Measurements from ENCODE around the gene ERMAP. TPM values are rescaled to one million over a fixed set of nuclear protein-coding genes. Genes with fewer than 3 reads are reported as not detected.

The ERMAP gene
- total and polyA plus RNA-seq, 9 of the 15 experiments (the other 6 are each of a cell fraction or from before 2014, with no cell fraction given): 8.0 to 31.4 (median 22.5) TPM

DNA sequence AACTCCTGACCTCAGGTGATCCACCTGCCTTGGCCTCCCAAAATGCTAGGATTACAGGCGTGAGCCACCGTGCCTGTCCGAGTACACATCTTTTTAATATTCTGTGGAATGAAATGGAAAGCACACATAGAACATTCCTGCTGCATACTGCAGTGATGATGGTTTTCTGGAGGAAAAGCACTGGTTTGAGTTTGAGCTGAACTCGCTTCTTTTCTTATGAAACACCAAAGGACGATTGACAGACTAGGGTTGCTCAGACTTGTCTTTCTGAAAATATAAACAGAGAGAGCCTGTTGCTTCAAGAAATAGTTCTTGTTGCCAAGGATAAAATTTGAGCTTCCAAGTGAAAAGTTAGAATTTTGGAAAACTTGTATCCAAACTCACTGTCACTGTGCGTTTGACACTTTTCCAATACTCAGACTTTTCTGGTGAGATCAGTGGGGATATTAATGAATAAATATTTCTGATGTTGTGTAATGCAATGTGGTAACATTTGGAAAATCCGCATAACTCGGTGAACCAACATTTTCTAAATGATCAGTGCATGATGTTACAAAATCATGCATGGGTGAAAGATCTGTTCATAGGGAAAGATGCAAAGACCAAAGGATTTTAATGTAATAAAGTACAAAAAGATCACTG, 15.0 kb upstream of the ERMAP start:
- Histone ChIP-seq H3K9ac (ENCODE audit: insufficient read depth in 1 of 2, low read depth in 2 of 2, low read length in 2 of 2) (no peak overlapping the region), H4K20me1 (replicated peaks; ENCODE audit: control insufficient read depth, insufficient read depth, low read length) (no peaks in the 10 kb centered on the region), H3K9me3 (replicated peaks; ENCODE audit: control insufficient read depth, insufficient read depth, low read depth, low read length) (no peaks in the 10 kb centered on the region), H3K79me2 (ENCODE audit: control insufficient read depth, insufficient read depth, low read length) (no peaks in the 10 kb centered on the region), H3K4me1 (replicated peaks in 1 of 2; ENCODE audit: control insufficient read depth in 2 of 2, insufficient read depth in 2 of 2, low read length in 2 of 2) (no peaks in the 10 kb centered on the region; a peak in 1 of 5 replicates), H3K9me1 (ENCODE audit: control insufficient read depth, insufficient read depth, low read length) (no peaks in the 10 kb centered on the region), H3K27ac (ENCODE audit: extremely low read depth, low read depth, low read length) (no peak overlapping the region), H3K36me3 (ENCODE audit: control insufficient read depth, insufficient read depth, low read length) (peaks cover 6% of the 10 kb centered on the region; the same call in 2 of the 3 replicates), H3K4me2 (ENCODE audit: insufficient read depth, low read length) (no peak overlapping the region), H3K4me3 (no peak overlapping the region), H2AFZ (ENCODE audit: low read depth, low read length) (no peak overlapping the region), H3K27me3 (ENCODE audit: control insufficient read depth in 2 of 2, insufficient read depth in 2 of 2, low read length in 2 of 2) (no peaks in the 10 kb centered on the region)
- BruUV-seq (replicated peaks): no TSS peak
- in situ Hi-C loops (cut with MboI) (no loop called here), intact Hi-C loops (cut with micrococcal nuclease) (no loop called here)
- ATAC-seq (no peak), FAIRE-seq (no peak), DNase-seq (ENCODE audit: extremely low read depth in 1 of 4, low spot score in 3 of 4) (no peak)
- POLR2A ChIA-PET: interaction anchor here (1.8 kb wide), 1 partner anchor 9 kb away, joined by 11 read pairs; no protein-coding TSS in a partner anchor
- CTCF ChIA-PET (ENCODE audit: low intra/inter-chr PET ratio): no interaction called here
- TF ChIP-seq FOXA3 (CRISPR knock-in tag; conservative IDR thresholded peaks at IDR 0.05 in 1 of 2, IDR thresholded peaks at IDR 0.05 in 1 of 2) (no peak), GATA2 (CRISPR knock-in tag; IDR thresholded peaks at IDR 0.05) (no peak), HNRNPL (IDR thresholded peaks at IDR 0.05; ENCODE audit: low read depth, low read length) (no peak), ETV5 (CRISPR knock-in tag; IDR thresholded peaks at IDR 0.05; ENCODE audit: low read depth) (no peak), ELF2 (CRISPR knock-in tag; IDR thresholded peaks at IDR 0.05) (no peak), NFXL1 (CRISPR knock-in tag; IDR thresholded peaks at IDR 0.05) (no peak), TGIF2 (CRISPR knock-in tag; IDR thresholded peaks at IDR 0.05) (no peak), SIN3B (IDR thresholded peaks at IDR 0.05; ENCODE audit: low read depth) (no peak), ZNF644 (tag; IDR thresholded peaks at IDR 0.05; ENCODE audit: low read depth) (no peak), SP1 (CRISPR knock-in tag; IDR thresholded peaks at IDR 0.05) (no peak), NFE2 (IDR thresholded peaks at IDR 0.05; ENCODE audit: low read depth) (no peak), HDAC1 (IDR thresholded peaks at IDR 0.05) (no peak), KHSRP (IDR thresholded peaks at IDR 0.05) (no peak), TSC22D4 (tag; IDR thresholded peaks at IDR 0.05) (no peak)
- TF ChIP-seq, protein P1, sequence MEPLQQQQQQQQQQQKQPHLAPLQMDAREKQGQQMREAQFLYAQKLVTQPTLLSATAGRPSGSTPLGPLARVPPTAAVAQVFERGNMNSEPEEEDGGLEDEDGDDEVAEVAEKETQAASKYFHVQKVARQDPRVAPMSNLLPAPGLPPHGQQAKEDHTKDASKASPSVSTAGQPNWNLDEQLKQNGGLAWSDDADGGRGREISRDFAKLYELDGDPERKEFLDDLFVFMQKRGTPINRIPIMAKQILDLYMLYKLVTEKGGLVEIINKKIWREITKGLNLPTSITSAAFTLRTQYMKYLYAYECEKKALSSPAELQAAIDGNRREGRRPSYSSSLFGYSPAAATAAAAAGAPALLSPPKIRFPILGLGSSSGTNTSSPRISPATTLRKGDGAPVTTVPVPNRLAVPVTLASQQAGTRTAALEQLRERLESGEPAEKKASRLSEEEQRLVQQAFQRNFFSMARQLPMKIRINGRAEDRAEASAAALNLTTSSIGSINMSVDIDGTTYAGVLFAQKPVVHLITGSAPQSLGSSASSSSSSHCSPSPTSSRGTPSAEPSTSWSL (CRISPR knock-in tag; IDR thresholded peaks at IDR 0.05; ENCODE audit: borderline replicate concordance): no peak
- TF ChIP-seq, protein P2, sequence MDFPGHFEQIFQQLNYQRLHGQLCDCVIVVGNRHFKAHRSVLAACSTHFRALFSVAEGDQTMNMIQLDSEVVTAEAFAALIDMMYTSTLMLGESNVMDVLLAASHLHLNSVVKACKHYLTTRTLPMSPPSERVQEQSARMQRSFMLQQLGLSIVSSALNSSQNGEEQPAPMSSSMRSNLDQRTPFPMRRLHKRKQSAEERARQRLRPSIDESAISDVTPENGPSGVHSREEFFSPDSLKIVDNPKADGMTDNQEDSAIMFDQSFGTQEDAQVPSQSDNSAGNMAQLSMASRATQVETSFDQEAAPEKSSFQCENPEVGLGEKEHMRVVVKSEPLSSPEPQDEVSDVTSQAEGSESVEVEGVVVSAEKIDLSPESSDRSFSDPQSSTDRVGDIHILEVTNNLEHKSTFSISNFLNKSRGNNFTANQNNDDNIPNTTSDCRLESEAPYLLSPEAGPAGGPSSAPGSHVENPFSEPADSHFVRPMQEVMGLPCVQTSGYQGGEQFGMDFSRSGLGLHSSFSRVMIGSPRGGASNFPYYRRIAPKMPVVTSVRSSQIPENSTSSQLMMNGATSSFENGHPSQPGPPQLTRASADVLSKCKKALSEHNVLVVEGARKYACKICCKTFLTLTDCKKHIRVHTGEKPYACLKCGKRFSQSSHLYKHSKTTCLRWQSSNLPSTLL (IDR thresholded peaks at IDR 0.05): no peak
- TF ChIP-seq, protein P3, sequence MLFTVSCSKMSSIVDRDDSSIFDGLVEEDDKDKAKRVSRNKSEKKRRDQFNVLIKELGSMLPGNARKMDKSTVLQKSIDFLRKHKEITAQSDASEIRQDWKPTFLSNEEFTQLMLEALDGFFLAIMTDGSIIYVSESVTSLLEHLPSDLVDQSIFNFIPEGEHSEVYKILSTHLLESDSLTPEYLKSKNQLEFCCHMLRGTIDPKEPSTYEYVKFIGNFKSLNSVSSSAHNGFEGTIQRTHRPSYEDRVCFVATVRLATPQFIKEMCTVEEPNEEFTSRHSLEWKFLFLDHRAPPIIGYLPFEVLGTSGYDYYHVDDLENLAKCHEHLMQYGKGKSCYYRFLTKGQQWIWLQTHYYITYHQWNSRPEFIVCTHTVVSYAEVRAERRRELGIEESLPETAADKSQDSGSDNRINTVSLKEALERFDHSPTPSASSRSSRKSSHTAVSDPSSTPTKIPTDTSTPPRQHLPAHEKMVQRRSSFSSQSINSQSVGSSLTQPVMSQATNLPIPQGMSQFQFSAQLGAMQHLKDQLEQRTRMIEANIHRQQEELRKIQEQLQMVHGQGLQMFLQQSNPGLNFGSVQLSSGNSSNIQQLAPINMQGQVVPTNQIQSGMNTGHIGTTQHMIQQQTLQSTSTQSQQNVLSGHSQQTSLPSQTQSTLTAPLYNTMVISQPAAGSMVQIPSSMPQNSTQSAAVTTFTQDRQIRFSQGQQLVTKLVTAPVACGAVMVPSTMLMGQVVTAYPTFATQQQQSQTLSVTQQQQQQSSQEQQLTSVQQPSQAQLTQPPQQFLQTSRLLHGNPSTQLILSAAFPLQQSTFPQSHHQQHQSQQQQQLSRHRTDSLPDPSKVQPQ (CRISPR knock-in tag; IDR thresholded peaks at IDR 0.05; ENCODE audit: borderline replicate concordance): no peak
- WGBS (ENCODE audit: insufficient coverage, low coverage, missing lambda C conversion rate): 59% methylated on average over 8 of the region's 8 CpGs

Measured in K562 (cell line).